NT2/D1 (cell line): ENCODE results near the gene CYP8B1.

Experiments
- DNase-seq: peaks from one replicate; pipeline ENCODE4 v3.0.0-alpha.2; 2011; ENCODE audit warnings: low read depth, low spot score
- H3K27me3 ChIP-seq: 2 replicates; pipeline ENCODE4 v1.6.0; 2011; ENCODE audit warnings: mild to moderate bottlenecking; ENCODE audit not compliant: insufficient read length, insufficient read depth
- H3K36me3 ChIP-seq: 2 replicates; pipeline ENCODE4 v1.6.1; 2011; ENCODE audit warnings: mild to moderate bottlenecking, low read length, mixed read lengths; ENCODE audit not compliant: insufficient read depth, insufficient read length
- H3K4me1 ChIP-seq: 2 replicates; pipeline ENCODE4 v1.5.1; 2011; ENCODE audit not compliant: insufficient read depth, insufficient read length
- H3K4me3 ChIP-seq: 2 replicates; pipeline ENCODE4 v1.5.1; 2011; ENCODE audit warnings: low read depth; ENCODE audit not compliant: insufficient read length
- H3K9ac ChIP-seq: 2 replicates; pipeline ENCODE4 v1.6.0; 2011; ENCODE audit warnings: low read depth; ENCODE audit not compliant: insufficient read length
- H3K9me3 ChIP-seq: 2 replicates; pipeline ENCODE4 v1.5.1; 2011; ENCODE audit warnings: mild to moderate bottlenecking, low read length; ENCODE audit not compliant: insufficient read depth
- SUZ12 ChIP-seq: IDR thresholded peaks from 2 replicates; pipeline ENCODE4 v1.6.1; 2011; ENCODE audit not compliant: insufficient read length, insufficient read depth; ENCODE audit errors: extremely low read depth
- YY1 ChIP-seq: IDR thresholded peaks from 2 replicates; pipeline ENCODE4 v1.6.1; 2011; ENCODE audit not compliant: insufficient read length, insufficient read depth
- ZNF274 ChIP-seq: IDR thresholded peaks from 2 replicates; pipeline ENCODE4 v1.6.1; 2011; ENCODE audit warnings: mild to moderate bottlenecking, low read depth, low read length

CYP8B1 gene

DNA sequence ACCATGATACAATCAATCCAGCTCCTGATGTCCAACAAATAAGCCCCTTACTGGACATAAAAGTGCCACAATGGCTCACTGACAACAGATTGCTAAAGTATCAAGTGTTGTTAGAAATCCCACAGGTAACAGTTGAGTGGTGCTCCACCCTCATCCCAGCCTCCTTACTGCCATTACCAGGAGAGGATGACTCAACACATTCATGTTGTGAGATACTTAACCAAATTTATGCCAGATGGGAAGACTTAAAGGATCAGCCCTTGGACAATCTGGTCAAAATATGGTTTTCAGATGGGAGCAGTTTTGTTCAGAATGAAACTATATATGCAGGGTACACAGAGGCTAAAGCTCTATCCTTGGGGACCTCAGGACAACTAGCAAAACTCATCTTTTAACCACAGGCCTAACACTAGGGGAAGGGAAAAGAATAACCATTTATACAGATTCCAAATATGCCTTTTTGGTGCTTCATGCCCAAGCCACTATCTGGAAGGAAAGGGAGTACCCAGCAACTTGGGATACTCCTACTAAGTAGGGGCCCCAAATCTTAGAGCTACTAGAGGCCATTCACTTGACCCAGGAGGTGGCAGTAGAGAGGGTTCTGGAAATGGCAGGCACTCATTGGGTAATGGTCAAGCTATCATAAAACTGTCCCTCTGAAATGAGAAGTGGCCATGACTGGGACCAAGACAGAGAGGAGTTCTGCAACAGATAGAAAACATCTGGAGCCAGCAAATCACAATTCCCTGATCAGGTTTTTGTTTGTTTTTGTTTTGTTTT lies 23.4 kb upstream of the CYP8B1 start:
- no peak for DNase-seq
- Histone ChIP-seq H3K4me3 (no peak overlapping the region), H3K36me3 (no peaks in the 10 kb centered on the region), H3K27me3 (no peaks in the 10 kb centered on the region), H3K9ac (no peak overlapping the region), H3K9me3 (peaks cover 3% of the 10 kb centered on the region; the same call in 1 of the 2 replicates), H3K4me1 (no peaks in the 10 kb centered on the region)
- TF ChIP-seq SUZ12 (no peak), ZNF274 (no peak), YY1 (no peak)

DNA sequence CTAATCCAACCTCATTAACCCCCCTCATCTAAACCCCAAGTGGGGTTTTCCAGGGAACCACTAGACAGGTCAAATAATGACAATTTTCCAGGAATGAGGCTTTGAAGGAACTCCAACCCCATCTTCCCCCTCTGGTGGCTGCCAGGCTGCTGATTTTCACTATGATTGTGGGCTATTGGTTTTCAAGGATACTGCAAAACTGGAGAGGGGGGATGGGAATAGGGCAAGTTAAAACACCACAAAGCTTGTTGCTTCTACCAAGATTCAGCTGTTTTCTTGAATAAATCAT lies 19.8 kb upstream of the CYP8B1 start:
- Histone ChIP-seq H3K27me3 (no peaks in the 10 kb centered on the region), H3K4me3 (no peak overlapping the region), H3K4me1 (no peaks in the 10 kb centered on the region), H3K9me3 (peaks cover 3% of the 10 kb centered on the region; the same call in 1 of the 2 replicates), H3K9ac (no peak overlapping the region), H3K36me3 (no peaks in the 10 kb centered on the region)
- TF ChIP-seq YY1 (no peak), SUZ12 (no peak), ZNF274 (no peak)
- DNase-seq = no peak

DNA sequence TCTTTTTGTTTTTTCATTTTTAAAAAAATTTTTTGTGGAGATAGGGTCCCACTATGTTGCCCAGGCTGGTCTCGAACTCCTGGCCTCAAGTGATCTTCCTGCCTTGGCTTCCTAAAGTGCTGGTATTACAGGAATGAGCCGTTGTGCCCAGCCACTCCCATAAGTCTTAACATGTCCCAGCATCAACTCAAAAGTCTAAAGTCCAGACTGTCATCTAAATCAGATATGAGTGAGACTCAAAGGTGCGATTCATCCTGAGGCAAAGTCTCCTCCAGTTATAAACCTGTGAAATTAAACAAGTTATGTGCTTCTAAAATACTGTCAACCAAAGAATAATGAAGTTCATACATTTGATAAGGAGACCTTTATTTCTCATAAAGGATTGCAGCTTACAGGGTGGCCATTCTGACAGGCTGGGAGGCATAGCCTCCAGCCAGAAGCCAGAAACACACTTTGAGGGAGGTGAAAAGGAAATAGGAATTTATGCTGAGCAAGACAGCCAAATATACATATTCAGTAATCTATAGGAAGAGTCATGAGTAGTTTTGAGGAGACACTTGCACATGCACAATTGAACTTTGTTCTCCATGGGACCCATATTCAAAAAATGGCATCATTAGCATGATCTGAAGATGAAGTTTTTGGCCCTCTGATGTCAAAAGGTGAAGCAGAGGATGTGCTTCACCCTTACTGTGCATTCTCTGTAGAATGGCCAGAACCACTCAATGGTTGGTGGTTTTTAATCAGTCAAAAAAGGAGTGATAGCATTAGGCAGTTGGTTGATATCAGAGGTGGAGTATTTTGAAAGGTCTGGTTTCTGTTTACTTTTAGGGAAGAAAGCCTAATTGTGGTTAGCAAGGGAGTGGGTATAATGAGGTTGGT lies 19.3 kb upstream of the CYP8B1 start:
- TF ChIP-seq YY1 (no peak), ZNF274 (no peak), SUZ12 (no peak)
- no peaks in the 10 kb centered on the region for H3K27me3 ChIP-seq
- H3K36me3 ChIP-seq = no peaks in the 10 kb centered on the region
- no peak overlapping the region for H3K4me3 ChIP-seq
- H3K9ac ChIP-seq = no peak overlapping the region
- peaks cover 3% of the 10 kb centered on the region; the same call in 1 of the 2 replicates for H3K9me3 ChIP-seq
- no peak for DNase-seq
- no peaks in the 10 kb centered on the region for H3K4me1 ChIP-seq

DNA sequence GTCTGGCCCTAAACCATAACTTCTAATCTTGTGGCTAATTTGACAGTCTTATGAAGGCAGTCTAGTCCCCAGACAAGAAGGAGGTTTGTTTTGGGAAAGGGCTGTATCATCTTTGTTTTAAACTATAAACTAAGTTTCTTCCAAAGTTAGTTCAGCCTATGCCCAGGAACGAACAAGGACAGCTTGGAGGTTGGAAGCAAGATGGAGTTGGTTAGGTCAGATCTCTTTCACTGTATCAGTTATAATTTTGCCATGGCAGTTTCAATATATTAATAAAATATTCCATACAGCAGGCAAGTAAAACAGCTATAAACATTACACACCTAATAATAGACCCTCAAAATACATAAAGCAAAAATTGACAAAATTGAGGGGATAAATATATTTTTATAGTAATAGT lies 17.1 kb upstream of the CYP8B1 start:
- H3K4me3 ChIP-seq = no peak overlapping the region
- H3K4me1 ChIP-seq = no peaks in the 10 kb centered on the region
- no peaks in the 10 kb centered on the region for H3K27me3 ChIP-seq
- 0 out of 2 replicates have a peak, but pooled peaks cover under 1% of the 10 kb centered on the region for H3K9me3 ChIP-seq
- no peak for TF ChIP-seq SUZ12
- TF ChIP-seq YY1 = no peak
- no peak for TF ChIP-seq ZNF274
- no peaks in the 10 kb centered on the region for H3K36me3 ChIP-seq
- no peak overlapping the region for H3K9ac ChIP-seq
- no peak for DNase-seq

DNA sequence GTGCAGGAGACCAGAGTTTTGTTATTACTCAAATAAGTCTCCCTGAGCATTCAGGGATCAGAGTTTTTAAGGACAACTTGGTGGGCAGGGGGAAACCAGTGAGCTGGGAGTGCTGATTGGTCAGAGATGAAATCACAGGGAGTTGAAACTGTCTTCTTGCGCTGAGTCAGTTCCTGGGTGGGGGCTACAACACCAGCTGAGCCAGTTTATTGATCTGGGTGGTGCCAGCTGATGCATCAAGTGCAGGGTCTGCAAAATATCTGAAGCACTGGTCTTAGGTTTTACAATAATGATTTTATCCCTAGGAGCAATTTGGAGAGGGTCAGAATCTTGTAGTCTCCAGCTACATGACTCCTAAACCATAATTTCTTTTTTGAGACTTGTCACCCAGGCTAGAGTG lies 16.5 kb upstream of the CYP8B1 start:
- no peak for DNase-seq
- Histone ChIP-seq H3K27me3 (no peaks in the 10 kb centered on the region), H3K9ac (no peak overlapping the region), H3K4me1 (no peaks in the 10 kb centered on the region), H3K9me3 (no peaks in the 10 kb centered on the region), H3K4me3 (no peak overlapping the region), H3K36me3 (no peaks in the 10 kb centered on the region)
- TF ChIP-seq ZNF274 = no peak
- TF ChIP-seq SUZ12 = no peak
- TF ChIP-seq YY1 = no peak

DNA sequence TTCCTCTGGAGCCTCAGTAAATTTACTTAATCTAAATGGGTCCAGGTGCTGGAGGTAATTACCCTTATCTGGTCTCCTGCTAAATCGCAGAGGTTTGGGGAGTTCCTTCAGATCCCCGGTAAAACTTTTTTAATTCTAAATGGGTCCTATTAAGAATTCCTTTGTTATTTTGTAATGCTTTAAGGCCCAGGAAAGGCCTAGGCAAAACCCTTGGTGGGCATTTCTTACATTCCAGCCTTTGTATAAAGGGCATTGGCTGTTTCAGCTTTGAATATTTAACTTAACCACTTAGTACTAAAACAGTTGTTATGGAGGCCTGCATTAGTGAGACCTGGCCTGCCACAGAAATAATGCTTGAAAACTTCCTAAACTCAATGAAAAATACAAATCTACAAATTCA lies 15.4 kb upstream of the CYP8B1 start:
- TF ChIP-seq YY1 (no peak), ZNF274 (no peak), SUZ12 (no peak)
- DNase-seq = peak; percentile 80
- Histone ChIP-seq H3K9me3 (no peaks in the 10 kb centered on the region), H3K36me3 (no peaks in the 10 kb centered on the region), H3K9ac (no peak overlapping the region), H3K4me1 (no peaks in the 10 kb centered on the region), H3K4me3 (no peak overlapping the region), H3K27me3 (no peaks in the 10 kb centered on the region)

DNA sequence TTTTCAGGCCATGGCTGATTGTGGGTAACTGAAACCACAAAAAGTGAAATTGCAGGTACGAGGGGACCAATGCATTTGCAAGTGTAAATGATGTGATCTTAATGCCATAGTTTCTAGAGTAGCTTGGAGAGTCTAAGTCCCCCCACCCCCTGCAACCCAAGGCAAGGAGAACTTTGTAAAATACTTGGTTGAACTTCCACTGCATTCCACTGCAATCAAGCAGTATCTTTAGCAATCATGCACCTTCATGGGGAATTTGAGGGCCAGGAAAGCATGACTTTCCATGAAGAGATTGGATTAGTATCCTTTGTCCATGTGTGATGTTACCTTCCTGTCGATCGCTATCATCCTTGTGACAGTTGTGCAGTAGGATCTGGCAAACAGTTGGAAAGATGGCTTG lies 11.4 kb upstream of the CYP8B1 start:
- Histone ChIP-seq H3K4me3 (no peak overlapping the region), H3K36me3 (no peaks in the 10 kb centered on the region), H3K9me3 (no peaks in the 10 kb centered on the region), H3K9ac (no peak overlapping the region), H3K27me3 (peaks cover 3% of the 10 kb centered on the region), H3K4me1 (no peaks in the 10 kb centered on the region)
- TF ChIP-seq ZNF274 (no peak), SUZ12 (no peak), YY1 (no peak)
- DNase-seq = no peak
